B cell (primary cell): ENCODE data around the gene RING1. TPM values are rescaled to one million over a fixed set of nuclear protein-coding genes. Genes with fewer than 3 reads are reported as not detected.

Experiments
- ATAC-seq: fragments of 200-7000 bp; cut with Tn5 transposase; one replicate; pipeline ENCODE4 v1.10.0; 2021; ENCODE audit warnings: low read depth, mild to moderate bottlenecking, moderate number of reproducible peaks, moderate library complexity
- CTCF ChIA-PET: fragments of 350-600 bp; sonication (Branson Sonifier 250); formaldehyde crosslinking; loops from one replicate; lab custom pipeline; 2021; ENCODE audit warnings: antibody characterized with exemption, inconsistent platforms; lab: Charles Lee
- POLR2A ChIA-PET: fragments of 350-600 bp; sonication (Branson Sonifier 250); formaldehyde crosslinking; loops from one replicate; lab custom pipeline; 2021; ENCODE audit warnings: antibody characterized with exemption; lab: Charles Lee
- DNase-seq: peaks from one replicate; pipeline ENCODE4 v3.0.0; 2013
- H2AFZ ChIP-seq: 2 replicates; pipeline ENCODE4 v1.6.1; 2012; ENCODE audit warnings: mild to moderate bottlenecking, low read depth, low read length; ENCODE audit not compliant: insufficient read depth, poor library complexity, severe bottlenecking
- H3K27ac ChIP-seq, 2 donors: 1 replicate in 1 of 2; 2 replicates in 1 of 2; pipeline ENCODE4 v1.5.1; 2012 to 2013; ENCODE audit warnings: low read length in 2 of 2, mild to moderate bottlenecking in 2 of 2, moderate library complexity in 1 of 2
- H3K27me3 ChIP-seq, 4 experiments: fragments of 200-600 bp in 1 of 4; sonication (generic) in 1 of 4; replicated peaks in 1 of 4; 1 replicate in 2 of 4; 2 replicates in 2 of 4; pipeline versions ENCODE4 v1.6.1 to v1.7.0; 2013 to 2016; ENCODE audit warnings: low read length in 3 of 4, mild to moderate bottlenecking in 2 of 4, mixed read lengths in 1 of 4, moderate library complexity in 1 of 4; ENCODE audit not compliant: insufficient read depth in 4 of 4, control insufficient read depth in 3 of 4; ENCODE audit errors: control extremely low read depth in 1 of 4
- H3K36me3 ChIP-seq, 2 experiments: replicated peaks in 1 of 2; 1 replicate in 1 of 2; 2 replicates in 1 of 2; pipeline versions ENCODE4 v1.6.1 to v1.7.1; 2013; ENCODE audit warnings: low read length in 1 of 2; ENCODE audit not compliant: insufficient read depth in 2 of 2, control insufficient read depth in 1 of 2; ENCODE audit errors: control extremely low read depth in 1 of 2, extremely low read depth in 1 of 2
- H3K4me1 ChIP-seq, 2 donors: fragments of 200-600 bp in 1 of 2; sonication (generic) in 1 of 2; 1 replicate in 1 of 2; 2 replicates in 1 of 2; pipeline versions ENCODE4 v1.5.1 to v1.6.1; 2013 to 2017; ENCODE audit warnings: low read length in 2 of 2; ENCODE audit not compliant: control insufficient read depth in 2 of 2, insufficient read depth in 2 of 2
- H3K4me2 ChIP-seq: replicated peaks from 2 replicates; pipeline ENCODE3; 2012; ENCODE audit warnings: mild to moderate bottlenecking, low read depth, low read length; ENCODE audit not compliant: poor library complexity, severe bottlenecking
- H3K4me3 ChIP-seq, 5 experiments: fragments of 200-600 bp in 1 of 5; sonication (generic) in 1 of 5; 1 replicate in 3 of 5; 2 replicates in 2 of 5; pipeline versions ENCODE4 v1.5.1 to v1.7.0; 2011 to 2016; ENCODE audit warnings: low read length in 4 of 5, mild to moderate bottlenecking in 4 of 5, low read depth in 2 of 5, control low read depth in 1 of 5, moderate library complexity in 1 of 5; ENCODE audit not compliant: insufficient read depth in 1 of 5; ENCODE audit errors: control extremely low read depth in 1 of 5, extremely low read depth in 1 of 5
- H3K79me2 ChIP-seq: fragments of 200-600 bp; sonication (generic); one replicate; pipeline ENCODE4 v1.6.0; 2016; ENCODE audit warnings: low read length; ENCODE audit not compliant: control insufficient read depth, insufficient read depth
- H3K9ac ChIP-seq: fragments of 200-600 bp; sonication (generic); 2 replicates; pipeline ENCODE4 v1.6.1; 2017; ENCODE audit warnings: mild to moderate bottlenecking, low read length, moderate library complexity
- H3K9me3 ChIP-seq, 3 donors: one replicate each; pipeline versions ENCODE4 v1.6.1 to v1.7.1; 2013; ENCODE audit warnings: low read length in 2 of 3; ENCODE audit not compliant: control insufficient read depth in 2 of 3, insufficient read depth in 1 of 3; ENCODE audit errors: control extremely low read depth in 1 of 3
- H4K20me1 ChIP-seq: 2 replicates; pipeline ENCODE4 v1.6.0; 2012; ENCODE audit warnings: mild to moderate bottlenecking, low read length; ENCODE audit not compliant: insufficient read depth, control insufficient read depth, poor library complexity, severe bottlenecking
- H3K27ac Mint-ChIP-seq: one replicate; pipeline ENCODE4 v1.8.0; 2021; ENCODE audit warnings: mixed read lengths
- H3K27me3 Mint-ChIP-seq: one replicate; pipeline ENCODE4 v1.8.0; 2021; ENCODE audit warnings: mixed read lengths
- H3K4me1 Mint-ChIP-seq: one replicate; pipeline ENCODE4 v1.8.0; 2021; ENCODE audit warnings: mixed read lengths
- H3K4me3 Mint-ChIP-seq: one replicate; pipeline ENCODE4 v1.8.0; 2021; ENCODE audit warnings: mixed read lengths
- H3K9me3 Mint-ChIP-seq: one replicate; pipeline ENCODE4 v1.8.0; 2022; ENCODE audit warnings: mixed read lengths; ENCODE audit not compliant: insufficient read depth
- EZH2 ChIP-seq: IDR thresholded peaks from 2 replicates; pipeline ENCODE4 v1.6.1; 2012; ENCODE audit warnings: borderline replicate concordance, low read depth, mild to moderate bottlenecking, moderate library complexity, low read length; ENCODE audit not compliant: insufficient read depth, poor library complexity, severe bottlenecking
- WGBS: methylation state at CpG from one replicate; pipeline ENCODE4 v1.1.5; 2013; ENCODE audit warnings: missing lambda C conversion rate; ENCODE audit not compliant: insufficient coverage; 5-methylcytosine and 5-hydroxymethylcytosine counted together
- intact Hi-C: fragments of 100-400 bp; cut with micrococcal nuclease; formaldehyde crosslinking; loops from one replicate; pipeline ENCODE4 v1.10.0; 2022
- polyA plus RNA-seq: library from polyadenylated mRNA; depleted of rRNA; stranded (reverse); fragments of >200 nt; gene quantifications from 2 replicates; pipeline ENCODE4 v1.2.3, GENCODE V29; 2012
- total RNA-seq, 2 donors: library from RNA; stranded (reverse); fragments of 120-200 nt in 1 of 2; gene quantifications; 1 replicate in 1 of 2; 2 replicates in 1 of 2; pipeline versions ENCODE4 v1.2.3 to v1.2.4, GENCODE V29; 2013 to 2022
- TF ChIP-seq, protein P1 (sequence below): fragments of 200-600 bp; IDR thresholded peaks from one replicate; pipeline ENCODE4 v1.8.0; 2022; ENCODE audit warnings: antibody characterized with exemption, mild to moderate bottlenecking

Gene RING1
- total and polyA plus RNA-seq, 2 donors (not counting 1 experiment from before 2014, with no cell fraction given): 37.1 to 44.2 TPM

DNA sequence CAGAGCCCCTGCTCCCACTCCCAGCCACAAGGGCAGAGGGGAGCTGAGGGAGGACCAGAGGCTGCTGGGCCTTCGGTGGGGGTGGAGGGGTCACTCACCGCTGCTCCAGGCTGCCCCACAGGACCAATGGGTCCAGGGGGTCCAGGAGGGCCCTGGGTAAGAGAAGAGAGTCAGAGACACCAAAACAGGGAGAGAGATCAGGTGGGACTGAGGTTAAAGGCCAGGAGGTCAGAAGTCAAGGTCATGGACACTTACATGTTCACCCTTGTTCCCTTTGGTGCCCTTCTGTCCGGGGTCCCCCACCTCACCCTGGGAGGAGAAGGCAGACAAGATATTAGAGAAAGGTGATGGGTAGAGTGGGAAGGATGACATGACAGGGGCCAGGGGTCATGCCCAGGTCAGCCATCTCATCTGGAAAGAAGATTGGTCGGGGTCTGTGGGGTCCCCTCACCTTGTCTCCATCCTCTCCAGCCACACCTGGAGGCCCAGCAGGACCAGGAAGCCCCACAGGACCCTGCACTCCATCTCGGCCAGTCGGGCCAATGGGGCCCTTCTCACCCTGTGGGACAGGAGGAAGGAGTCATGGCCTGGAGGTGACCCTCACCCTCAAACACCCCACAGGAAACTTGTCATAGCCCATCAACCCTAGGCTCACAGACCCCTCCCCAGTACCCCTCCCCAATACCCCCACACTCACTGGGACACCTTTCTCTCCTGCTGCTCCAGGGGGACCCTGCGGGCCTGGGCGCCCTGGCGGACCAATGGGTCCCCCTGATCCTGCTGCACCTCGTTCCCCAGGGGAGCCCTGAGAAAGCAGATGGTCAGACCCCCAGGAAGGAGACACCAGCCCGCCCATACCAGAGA lies 37.1 kb upstream of the RING1 start:
- Histone ChIP-seq H3K27ac (no peak overlapping the region), H3K36me3 (no peaks in the 10 kb centered on the region), H3K9ac (no peak overlapping the region), H4K20me1 (no peaks in the 10 kb centered on the region), H3K4me1 (peaks cover 0 to 10% of the 10 kb centered on the region in 2 donors), H2AFZ (no peak overlapping the region), H3K79me2 (no peaks in the 10 kb centered on the region), H3K4me2 (no peak overlapping the region), H3K4me3 (no peak overlapping the region), H3K27me3 (peaks cover 0 to 14% (median 6%) of the 10 kb centered on the region in 4 experiments), H3K9me3 (no peaks in the 10 kb centered on the region)
- ChIA-PET CTCF (interaction anchor here (0.7 to 1.3 kb wide), 2 partner anchors 23 to 77 kb away, joined by 3 to 4 read pairs; no protein-coding TSS in a partner anchor), POLR2A (interaction anchor here (0.7 kb wide), 1 partner anchor 143 kb away, joined by 6 read pairs; no protein-coding TSS in a partner anchor)
- Mint-ChIP-seq H3K27me3 (peaks cover 21% of the 10 kb centered on the region), H3K9me3 (no peaks in the 10 kb centered on the region), H3K4me3 (no peak overlapping the region), H3K4me1 (peaks cover 9% of the 10 kb centered on the region), H3K27ac (peak overlapping the region; percentile 46)
- intact Hi-C loops: no loop called here
- WGBS: 92% methylated on average over 9 of the region's 11 CpGs
- no peak for TF ChIP-seq EZH2
- TF ChIP-seq, protein P1, sequence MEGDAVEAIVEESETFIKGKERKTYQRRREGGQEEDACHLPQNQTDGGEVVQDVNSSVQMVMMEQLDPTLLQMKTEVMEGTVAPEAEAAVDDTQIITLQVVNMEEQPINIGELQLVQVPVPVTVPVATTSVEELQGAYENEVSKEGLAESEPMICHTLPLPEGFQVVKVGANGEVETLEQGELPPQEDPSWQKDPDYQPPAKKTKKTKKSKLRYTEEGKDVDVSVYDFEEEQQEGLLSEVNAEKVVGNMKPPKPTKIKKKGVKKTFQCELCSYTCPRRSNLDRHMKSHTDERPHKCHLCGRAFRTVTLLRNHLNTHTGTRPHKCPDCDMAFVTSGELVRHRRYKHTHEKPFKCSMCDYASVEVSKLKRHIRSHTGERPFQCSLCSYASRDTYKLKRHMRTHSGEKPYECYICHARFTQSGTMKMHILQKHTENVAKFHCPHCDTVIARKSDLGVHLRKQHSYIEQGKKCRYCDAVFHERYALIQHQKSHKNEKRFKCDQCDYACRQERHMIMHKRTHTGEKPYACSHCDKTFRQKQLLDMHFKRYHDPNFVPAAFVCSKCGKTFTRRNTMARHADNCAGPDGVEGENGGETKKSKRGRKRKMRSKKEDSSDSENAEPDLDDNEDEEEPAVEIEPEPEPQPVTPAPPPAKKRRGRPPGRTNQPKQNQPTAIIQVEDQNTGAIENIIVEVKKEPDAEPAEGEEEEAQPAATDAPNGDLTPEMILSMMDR: no peak
- ATAC-seq (no peak), DNase-seq (no peak)
